Activated CD8-positive, alpha-beta memory T cell treated with anti-CD3 and anti-CD28 coated beads for 48 hours (primary cell): Measurements from ENCODE around the gene TBC1D16.
"Not testable (repeated sequence)": the region's sequence is repeated elsewhere in the genome, so short reads cannot be mapped to it uniquely, and the experiment has no call there.

Experiments
- DNase-seq, 3 experiments: peaks; one replicate each; pipeline ENCODE4 v3.0.0-alpha.2; 2020; ENCODE audit warnings: low read depth in 2 of 3, low spot score in 2 of 3

The TBC1D16 gene

DNA sequence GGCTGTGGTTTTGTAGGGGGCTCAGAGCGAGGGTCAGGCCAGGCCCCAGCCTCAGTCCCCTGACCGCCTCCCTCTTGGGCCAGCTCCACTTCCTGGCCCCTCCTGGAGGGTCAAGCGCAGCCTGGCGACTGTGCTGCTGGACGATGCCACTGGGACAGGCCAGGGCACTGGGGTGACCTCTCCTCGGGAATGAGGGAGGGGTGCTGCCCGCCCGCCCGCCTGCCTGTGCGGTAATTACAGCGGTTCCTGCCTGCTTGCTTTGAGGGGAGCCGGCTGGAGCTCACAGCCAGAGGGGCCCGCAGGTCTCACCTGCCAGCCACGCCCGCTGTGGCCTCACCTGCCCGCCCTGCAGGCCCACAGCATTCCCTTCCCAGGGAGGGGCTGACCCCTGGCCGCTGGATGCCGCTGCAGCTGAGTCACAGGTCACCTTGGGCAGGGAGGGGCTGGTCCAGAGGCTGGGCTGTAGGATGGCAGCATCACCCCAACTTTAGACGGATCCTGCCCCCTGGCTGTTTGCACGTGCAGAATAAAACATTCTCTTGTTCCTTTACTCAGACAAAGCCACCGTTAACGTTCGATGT is 119.7 kb downstream of the TBC1D16 start:
- no peak for DNase-seq

- no peak for DNase-seq
Measured at GRCh38 chr17:79914813-79915740, 120.6 kb downstream of the TBC1D16 start.

DNA sequence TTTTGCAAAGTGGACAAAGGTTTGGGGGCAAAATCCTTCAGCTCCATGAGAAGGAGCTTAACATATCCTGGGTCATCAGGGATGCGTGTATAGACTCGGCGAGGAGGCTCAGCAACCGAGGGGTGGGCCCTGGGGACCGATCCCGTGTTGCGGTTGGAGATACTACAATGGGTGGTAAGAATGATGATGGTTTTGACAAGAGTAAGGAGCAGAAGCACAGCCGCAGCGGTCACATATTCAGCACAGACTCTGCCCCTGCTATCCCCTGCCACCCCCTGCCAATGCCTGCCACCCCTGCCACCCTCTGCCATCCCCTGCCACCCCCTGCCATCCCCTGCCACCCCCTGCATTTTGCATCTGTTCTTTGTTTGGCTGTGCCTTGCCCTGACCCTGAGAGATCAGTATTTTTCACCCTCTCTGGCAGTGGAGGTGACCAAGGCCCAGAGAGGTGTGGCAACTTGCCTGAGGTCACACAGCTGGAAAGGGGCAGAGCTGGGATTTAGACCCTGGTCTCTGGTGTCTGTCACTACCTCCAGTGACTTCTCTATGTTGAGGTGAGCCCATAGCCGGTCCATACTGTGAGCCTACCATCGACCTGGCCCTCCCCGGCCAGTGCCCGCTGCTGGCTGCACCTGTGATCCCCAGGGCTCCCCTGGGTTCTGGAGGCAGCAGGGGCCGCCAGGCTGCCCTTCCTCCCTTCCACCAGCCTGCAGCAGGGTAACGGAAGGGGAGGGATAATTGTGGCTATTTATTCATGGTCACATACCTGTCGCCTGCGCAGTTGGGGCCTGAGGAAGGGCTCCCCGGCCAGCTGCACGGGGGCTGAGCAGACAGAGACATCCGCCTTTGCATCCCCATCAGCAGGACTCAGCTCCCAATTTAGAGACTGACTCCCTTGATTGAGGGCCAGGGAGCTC is 121.5 kb downstream of the TBC1D16 start:
- no peak for DNase-seq

GRCh38 chr17:79913451-79913850 is 122.2 kb downstream of the TBC1D16 start:
- no peak for DNase-seq

DNA sequence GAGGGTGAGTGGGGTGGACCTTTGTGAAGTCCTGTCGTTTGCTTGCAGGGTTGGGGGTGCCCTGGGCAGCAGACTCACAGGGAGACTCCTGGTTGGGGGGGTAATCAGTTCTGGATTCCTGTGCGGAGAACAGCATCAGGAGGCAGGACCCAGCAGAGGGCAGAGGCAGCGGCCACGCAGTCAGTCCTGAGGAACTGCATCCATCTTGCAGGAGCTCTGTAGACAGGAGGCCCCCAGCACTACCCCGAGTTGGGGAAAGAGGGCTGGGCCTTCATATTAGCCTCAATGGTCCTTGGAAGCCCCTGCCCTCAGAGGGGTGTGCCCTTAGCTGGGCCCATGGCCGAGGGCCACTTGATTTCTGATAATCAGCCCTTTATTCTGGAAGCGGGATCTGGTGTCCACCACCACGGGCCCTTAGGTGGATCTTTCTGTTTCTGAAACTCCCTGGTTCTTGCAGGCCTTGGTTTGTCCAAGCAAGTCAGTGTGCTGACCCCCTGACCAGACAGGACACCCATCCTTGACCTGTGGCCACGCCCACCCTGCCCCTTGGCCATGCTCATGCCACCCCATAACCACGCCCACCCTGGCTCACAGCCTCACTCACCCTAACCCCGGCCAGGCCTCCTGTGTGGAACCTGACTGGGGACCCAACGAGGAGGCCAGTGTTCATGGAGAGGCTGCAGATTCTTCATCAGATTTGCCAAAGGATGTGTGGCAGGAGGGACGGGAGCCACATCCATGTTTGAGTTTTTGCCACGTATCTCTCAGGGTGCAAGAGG is 122.9 kb downstream of the TBC1D16 start:
- no peak for DNase-seq

GRCh38 chr17:79911430-79912399 is 124.0 kb downstream of the TBC1D16 start:
- no peak for DNase-seq

- no peak for DNase-seq
Measured at GRCh38 chr17:79910985-79911361, 124.7 kb downstream of the TBC1D16 start.

DNA sequence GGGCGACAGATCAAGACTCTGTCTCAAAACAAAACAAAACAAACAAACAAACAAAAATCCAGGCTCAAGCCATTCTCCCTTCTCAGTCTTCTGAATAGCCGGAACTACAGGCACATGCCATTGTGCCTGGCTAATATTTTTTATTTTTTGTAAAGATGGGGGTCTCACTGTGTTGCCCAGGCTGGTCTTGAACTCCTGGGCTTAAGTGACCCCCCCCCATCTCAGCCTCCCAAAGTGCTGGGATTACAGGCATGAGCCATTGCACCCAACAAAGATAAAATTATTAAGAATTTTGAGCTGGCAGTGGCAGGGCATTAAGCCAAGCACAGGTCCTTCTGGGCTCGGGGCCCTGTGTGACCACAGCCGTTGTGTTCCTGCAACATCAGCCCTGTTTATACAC is 126.6 kb downstream of the TBC1D16 start:
- DNase-seq: no peak

GRCh38 chr17:79907850-79908249 is 127.8 kb downstream of the TBC1D16 start:
- DNase-seq: no peak

DNA sequence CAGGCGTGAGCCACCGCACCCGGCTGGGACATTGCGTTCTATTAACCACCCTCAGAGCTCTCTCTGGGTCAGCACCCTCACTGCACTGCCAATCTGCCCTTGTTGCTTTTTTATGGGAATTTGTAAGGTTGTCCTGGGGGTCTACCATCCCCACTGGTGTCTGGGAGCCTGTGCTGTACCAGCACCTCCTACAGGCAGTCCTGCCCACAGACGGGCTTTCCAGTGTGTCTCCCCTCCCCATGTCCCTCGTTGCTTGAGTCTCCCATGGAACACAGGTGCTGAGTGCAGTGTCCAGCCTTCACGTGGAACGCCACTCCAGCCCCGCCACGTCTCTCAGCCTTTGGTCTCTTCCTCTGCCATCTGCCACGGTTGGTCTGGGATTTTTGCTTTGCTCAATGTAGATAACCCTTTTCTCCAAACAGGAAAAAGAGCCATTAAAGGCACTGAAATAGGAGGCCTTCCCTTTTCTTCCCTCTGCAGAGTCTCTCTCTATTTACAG is 128.4 kb downstream of the TBC1D16 start:
- no peak for DNase-seq

- DNase-seq: no peak
Measured at GRCh38 chr17:79905832-79906231, 129.8 kb downstream of the TBC1D16 start.

GRCh38 chr17:79904865-79905264 is 130.8 kb downstream of the TBC1D16 start:
- DNase-seq: no peak

GRCh38 chr17:79902146-79902791 is 133.4 kb downstream of the TBC1D16 start:
- DNase-seq: no peak

DNA sequence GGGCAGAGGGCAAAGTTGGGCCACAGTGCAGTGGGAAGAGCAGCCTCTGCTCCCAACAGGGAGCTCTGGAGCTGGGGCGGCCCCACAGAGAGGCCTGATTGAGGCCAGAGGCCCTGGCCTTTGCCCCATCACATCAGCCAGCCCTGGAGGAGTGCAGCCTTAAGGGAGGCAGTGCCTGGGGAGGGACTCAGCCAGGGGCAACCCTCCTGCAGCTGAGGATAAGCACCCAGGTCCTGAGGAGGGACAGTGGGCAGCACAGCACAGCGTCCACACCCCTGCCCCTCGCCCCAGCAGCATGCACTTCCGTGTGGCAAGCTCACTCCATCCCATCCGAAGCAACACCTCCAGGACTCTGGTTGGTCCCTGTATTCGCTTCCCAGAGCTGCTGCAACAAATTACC is 134.5 kb downstream of the TBC1D16 start:
- DNase-seq: no peak

DNA sequence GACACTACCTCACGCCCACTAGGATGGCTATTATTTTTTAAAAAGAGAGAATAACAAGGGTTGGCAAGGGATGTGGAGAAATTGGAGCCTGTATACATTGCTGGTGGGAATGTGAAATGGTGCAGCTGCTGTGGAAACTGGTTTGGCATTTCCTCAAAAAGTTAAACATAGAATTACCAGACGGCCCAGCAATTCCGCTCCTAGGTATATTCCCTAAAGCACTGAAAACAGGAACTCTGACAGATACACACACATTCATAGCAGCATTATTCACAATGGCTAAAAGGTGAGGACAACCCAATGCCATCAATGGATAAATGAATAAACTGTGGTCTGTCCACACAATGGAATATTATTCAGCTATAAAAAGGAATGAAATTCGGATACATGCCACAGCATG is 136.1 kb downstream of the TBC1D16 start:
- DNase-seq: no peak

DNA sequence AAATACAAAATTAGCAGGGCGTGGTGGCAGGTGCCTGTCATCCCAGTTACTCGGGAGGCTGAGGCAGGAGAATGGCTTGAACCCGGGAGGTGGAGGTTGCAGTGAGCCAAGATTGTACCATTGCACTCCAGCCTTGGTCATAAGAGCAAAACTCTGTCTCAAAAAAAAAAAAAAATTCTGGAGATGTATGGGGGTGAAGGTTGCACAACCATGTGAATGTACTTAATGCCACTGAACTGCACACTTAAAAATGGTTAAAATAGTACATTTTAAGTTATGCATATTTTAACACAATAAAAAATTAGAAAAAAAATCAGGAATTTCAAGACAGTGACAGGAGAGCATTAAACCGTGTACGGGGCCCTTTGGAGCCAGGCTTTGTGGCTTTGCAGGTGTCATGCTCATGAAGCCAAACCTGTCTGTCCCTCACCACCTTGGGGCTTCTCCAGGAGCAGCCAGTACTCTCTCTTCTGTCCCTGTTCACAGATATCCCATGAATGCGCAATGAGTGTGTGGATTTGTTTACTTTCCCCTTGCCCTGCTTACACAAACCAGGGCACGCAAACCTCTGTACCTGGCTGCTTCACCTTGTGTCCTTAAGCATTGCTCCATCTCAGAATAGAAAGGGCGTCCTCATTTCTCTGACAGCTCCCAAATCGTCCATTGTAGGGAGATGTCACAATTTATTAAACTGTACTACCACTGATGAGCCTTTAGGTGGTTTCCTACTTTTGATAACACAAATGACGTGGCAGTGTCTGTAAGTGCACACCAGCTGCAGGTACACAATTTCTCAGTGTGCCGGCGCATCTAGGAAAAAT is 138.2 kb downstream of the TBC1D16 start:
- no peak for DNase-seq

- DNase-seq: not testable (repeated sequence)
Measured at GRCh38 chr17:79893457-79893856, 142.2 kb downstream of the TBC1D16 start.
